HG03280 (cell line): ENCODE measurements around the gene HOXA13.

Source experiments
- ATAC-seq: cut with Tn5 transposase; IDR thresholded peaks from one replicate; pipeline ENCODE4 v1.9.1; 2021; ENCODE audit warnings: mild to moderate bottlenecking, moderate library complexity; ENCODE audit not compliant: unreplicated experiment

Gene HOXA13

GRCh38 chr7:27149842-27150567 is 49.9 kb downstream of the HOXA13 start:
- peak; percentile 6 for ATAC-seq

- ATAC-seq, result no peak
These were observed 50.9 kb downstream of the HOXA13 start for GRCh38 chr7:27148756-27149641.

DNA sequence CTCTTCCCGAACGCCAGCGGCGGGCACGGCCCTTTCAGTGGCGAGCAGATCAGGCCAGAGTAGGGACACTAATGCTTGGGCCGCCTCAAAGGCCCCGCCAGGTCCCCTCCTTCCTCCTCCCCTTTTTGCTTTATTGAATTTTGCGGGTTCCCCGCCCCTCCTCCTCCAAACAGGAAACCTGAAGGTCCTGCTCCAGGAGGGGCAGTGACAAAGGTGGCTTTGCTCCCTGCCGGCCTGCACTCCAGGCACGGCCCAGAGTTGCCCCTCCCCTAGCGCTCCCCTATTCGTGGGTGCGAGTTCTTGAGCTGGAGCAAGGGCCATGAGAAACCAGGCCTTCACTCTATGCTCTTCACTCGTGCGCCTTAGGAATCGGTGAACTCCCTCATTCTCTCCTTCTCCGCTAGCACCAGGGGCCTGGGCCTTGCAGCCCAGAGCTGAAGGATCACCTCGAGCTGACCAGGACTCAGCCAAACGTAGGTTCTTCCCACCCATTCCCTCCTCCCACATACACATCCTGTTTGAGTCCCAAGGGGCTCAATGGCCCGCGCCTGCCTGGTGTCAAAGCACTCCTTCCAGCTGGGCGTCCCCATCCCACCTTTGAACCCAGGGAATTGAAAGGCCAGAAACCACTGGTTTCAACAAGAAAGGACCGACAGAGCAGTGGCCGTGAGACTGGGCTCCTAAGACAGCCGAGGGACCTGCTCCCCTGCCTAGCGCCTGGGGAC is 51.7 kb downstream of the HOXA13 start:
- ATAC-seq, result no peak

GRCh38 chr7:27147199-27148030 is 52.5 kb downstream of the HOXA13 start, which contains the start of gene HOXA6:
Gene HOXA6 (minus strand): TSS chr7:27147774. CDS start chr7:27147749, 25 bp downstream.
- no peak for ATAC-seq

DNA sequence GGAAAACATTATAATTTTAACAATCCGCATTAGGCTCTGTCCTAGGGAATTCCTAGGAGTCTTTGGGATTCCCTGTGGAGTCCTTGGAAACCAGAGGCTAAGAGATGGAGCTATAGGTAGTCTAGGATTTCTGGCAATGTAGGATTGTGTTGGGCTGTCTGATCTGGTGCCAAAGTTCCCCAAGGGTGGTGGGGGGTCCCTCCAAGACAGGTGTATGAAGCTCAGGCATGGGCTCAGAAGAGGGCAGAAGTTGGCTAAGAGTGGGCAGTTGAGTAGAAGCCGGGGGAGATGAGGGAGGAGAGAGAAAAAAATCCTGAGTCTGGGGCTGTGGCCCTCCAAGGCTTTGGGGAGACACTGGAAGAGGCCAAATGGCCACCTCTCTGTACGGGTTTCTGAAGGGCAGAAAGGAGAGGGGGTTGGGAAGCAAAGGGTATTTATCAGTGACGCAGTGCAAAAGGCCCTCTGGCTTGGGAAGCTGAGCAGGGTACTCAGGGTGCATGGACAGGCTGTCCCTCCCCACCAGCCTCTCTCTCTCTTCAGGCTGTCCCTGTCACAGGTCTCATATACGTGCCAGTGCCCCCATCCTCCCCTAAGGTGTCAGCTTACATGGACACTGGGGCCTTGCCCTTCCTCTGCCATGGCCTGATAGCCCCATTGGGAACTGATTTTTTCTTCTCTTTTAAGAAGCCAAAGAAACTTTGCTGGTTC is 53.2 kb downstream of the HOXA13 start:
- no peak for ATAC-seq

GRCh38 chr7:27145914-27146412 is 53.9 kb downstream of the HOXA13 start:
- ATAC-seq, result no peak

DNA sequence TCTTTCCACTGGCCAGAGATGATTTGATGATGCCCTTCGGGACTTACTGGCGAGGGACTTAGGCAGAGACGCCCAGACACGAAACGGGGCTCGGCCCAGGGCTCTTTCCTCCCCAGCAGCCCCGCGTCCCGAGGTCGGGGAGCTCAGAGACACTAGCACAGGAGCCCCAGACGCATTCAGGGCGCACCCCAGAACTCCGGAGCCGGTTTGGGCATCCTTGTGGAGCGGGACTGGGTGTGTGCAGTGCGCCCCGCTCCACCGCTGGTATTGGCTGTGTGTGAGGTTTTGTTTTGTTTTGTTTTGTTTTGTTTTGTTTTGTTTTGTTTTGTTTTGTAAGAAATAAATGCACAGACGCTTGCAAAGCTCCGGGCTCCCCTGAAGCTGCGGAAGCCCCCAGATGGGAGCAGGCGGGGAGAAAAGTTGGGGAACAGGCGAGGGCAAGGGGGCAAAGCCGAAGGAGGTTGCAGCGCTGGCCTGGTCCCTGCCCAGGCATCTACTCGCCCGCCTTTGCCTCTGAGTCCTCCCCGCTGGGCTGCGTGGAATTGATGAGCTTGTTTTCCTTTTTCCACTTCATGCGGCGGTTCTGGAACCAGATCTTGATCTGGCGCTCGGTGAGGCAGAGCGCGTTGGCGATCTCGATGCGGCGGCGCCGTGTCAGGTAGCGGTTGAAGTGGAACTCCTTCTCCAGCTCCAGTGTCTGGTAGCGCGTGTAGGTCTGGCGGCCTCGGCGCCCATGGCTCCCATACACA is 54.6 kb downstream of the HOXA13 start:
- ATAC-seq, result no peak

DNA sequence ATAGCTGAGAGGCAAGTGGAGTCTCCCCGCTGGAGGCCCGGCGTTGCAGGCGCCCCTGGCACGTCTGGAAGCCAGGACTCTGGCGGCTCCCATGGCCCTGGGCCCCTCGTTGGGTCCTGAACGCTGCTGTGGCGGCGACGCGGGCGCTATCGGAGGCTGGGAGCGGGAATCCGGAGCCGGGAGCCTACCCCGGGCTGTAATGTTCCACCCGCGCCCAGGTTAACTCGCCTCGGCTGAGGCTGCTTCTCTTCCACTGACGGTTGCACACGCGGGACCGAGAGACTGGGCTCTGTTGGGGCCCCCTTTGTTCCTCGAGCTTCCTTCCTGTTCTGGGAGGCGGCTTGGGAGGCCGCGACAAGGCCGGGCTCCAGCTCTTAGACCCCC is 55.1 kb downstream of the HOXA13 start:
- no peak for ATAC-seq
